RWPE1 (cell line): ENCODE measurements around the gene SCYL2.

ENCODE experiments used
- CTCF ChIA-PET: fragments of 350-600 bp; sonication (Branson Sonifier 250); formaldehyde crosslinking; extraction: SDS; loops from one replicate; lab custom pipeline; 2021; lab: Yijun Ruan, JAX
- POLR2A ChIA-PET: fragments of 400-600 bp; formaldehyde crosslinking; extraction: SDS; loops from one replicate; lab custom pipeline; 2020; ENCODE audit warnings: antibody characterized with exemption; ENCODE audit not compliant: low non-redundant PET; lab: Yijun Ruan, JAX
- DNase-seq: peaks from one replicate; pipeline ENCODE4 v3.0.0; 2012; ENCODE audit warnings: low spot score
- H3K27ac ChIP-seq: fragments of 450-650 bp; 2 replicates; pipeline ENCODE4 v1.5.1; 2017
- TF ChIP-seq, protein P1 (sequence below): fragments of 450-650 bp; conservative IDR thresholded peaks from 2 replicates; pipeline ENCODE4 v1.5.1; 2017; ENCODE audit warnings: low read depth, mild to moderate bottlenecking

Gene SCYL2

GRCh38 chr12:100371146-100371545, 104.2 kb downstream of the SCYL2 start:
- ChIA-PET CTCF (interaction anchor here (1.1 kb wide), 1 partner anchor 9 kb away, joined by 6 read pairs; no protein-coding TSS in a partner anchor), POLR2A (no interaction called here)
- no peak overlapping the region for H3K27ac ChIP-seq
- DNase-seq, result no peak
- TF ChIP-seq, protein P1, sequence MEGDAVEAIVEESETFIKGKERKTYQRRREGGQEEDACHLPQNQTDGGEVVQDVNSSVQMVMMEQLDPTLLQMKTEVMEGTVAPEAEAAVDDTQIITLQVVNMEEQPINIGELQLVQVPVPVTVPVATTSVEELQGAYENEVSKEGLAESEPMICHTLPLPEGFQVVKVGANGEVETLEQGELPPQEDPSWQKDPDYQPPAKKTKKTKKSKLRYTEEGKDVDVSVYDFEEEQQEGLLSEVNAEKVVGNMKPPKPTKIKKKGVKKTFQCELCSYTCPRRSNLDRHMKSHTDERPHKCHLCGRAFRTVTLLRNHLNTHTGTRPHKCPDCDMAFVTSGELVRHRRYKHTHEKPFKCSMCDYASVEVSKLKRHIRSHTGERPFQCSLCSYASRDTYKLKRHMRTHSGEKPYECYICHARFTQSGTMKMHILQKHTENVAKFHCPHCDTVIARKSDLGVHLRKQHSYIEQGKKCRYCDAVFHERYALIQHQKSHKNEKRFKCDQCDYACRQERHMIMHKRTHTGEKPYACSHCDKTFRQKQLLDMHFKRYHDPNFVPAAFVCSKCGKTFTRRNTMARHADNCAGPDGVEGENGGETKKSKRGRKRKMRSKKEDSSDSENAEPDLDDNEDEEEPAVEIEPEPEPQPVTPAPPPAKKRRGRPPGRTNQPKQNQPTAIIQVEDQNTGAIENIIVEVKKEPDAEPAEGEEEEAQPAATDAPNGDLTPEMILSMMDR, result no peak

DNA sequence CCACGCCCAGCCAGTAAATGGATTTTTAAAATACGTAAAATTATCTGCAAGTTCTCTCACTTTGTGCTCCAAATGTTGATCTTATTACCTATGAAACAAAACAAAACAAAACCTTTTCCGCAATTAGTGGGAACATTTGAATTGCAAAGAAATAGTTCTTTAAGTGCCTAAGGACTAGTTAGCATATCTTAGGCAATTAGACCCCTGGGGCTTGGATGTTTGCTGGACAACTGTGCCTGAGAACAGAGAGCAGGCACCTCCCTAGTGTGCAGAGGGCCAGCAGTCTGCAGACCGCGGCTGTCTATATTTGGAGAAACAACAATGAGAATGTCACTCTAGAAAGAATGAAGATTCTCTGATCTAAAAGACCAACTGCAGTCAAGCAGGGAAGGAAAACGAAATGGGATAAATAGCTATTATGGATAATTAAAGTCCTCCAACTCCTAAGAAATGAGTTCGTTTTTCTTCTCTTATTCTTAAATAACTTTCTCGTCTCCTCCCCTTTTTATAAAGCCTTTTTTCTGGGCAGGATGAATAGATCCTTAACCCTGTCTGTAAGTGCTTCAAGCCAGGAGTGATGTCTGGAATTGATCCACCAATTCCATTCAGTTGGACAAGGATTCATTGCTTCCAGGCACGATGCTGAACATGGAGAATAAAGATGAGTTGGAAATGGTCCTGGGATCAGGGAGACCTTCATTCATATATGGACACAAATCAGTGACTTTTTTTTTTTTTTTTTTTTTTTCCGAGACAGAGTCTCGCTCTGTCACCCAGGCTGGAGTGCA, 106.1 kb downstream of the SCYL2 start:
- CTCF ChIA-PET, result no interaction called here
- TF ChIP-seq, protein P1, result no peak
- no peak for DNase-seq
- no peak overlapping the region for H3K27ac ChIP-seq
- POLR2A ChIA-PET, result no interaction called here

- no peak for DNase-seq
- POLR2A ChIA-PET, result no interaction called here
- CTCF ChIA-PET, result no interaction called here
Measured at GRCh38 chr12:100375038-100375735, 108.2 kb downstream of the SCYL2 start.

DNA sequence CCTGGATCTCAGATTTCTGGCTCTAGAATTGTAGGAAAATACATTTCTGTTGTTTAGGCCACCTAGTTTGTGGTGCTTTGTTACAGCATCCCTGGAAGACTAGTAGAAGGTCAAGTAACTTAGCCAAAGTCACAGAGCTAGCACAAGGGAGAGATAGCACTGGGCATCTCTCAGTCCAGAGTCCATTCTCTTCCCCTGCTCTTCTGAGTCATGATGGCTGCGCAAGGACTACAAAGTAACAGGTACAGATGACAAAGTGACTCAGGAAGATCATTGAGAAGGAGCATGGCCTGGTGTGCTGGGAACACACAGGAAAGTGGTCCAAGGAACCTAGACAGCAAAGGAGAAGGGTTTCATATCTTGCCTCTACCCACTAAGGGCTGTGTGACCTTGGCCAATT, 109.2 kb downstream of the SCYL2 start:
- no peak for DNase-seq
- POLR2A ChIA-PET, result no interaction called here
- TF ChIP-seq, protein P1, result no peak
- H3K27ac ChIP-seq, result no peak overlapping the region
- CTCF ChIA-PET, result no interaction called here

More at GRCh38 chr12:100375038-100375735, 108.2 kb downstream of the SCYL2 start:
- no peak overlapping the region for H3K27ac ChIP-seq
- TF ChIP-seq, protein P1, result no peak

- CTCF ChIA-PET, result no interaction called here
Measured at GRCh38 chr12:100381379-100381778, 114.4 kb downstream of the SCYL2 start.

DNA sequence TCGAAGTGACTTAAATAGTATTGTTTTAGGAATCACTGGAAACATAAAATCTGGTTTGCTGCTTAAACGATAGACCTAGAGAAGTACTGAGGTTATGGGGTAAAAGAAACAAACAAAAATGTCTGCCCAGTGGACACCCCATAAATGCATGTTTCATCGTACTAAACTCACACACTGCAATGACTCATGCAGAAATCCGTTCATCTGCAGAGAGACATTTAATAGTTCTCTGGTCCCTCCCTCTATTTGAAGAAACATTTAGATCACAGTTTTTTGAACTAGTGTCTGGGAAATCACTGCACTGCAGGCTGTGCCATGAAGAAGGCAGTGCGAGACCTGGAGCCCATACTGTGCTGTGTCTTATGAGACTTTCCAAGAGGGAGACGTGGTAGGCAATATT, 115.4 kb downstream of the SCYL2 start:
- no peak for DNase-seq
- CTCF ChIA-PET, result no interaction called here
- no peak overlapping the region for H3K27ac ChIP-seq
- TF ChIP-seq, protein P1, result no peak
- POLR2A ChIA-PET, result no interaction called here

More at GRCh38 chr12:100381379-100381778, 114.4 kb downstream of the SCYL2 start:
- DNase-seq, result no peak
- TF ChIP-seq, protein P1, result no peak
- POLR2A ChIA-PET, result no interaction called here
- H3K27ac ChIP-seq, result no peak overlapping the region
